H1 (cell line): ENCODE data around the gene TLE3. TPM values are rescaled to one million over a fixed set of nuclear protein-coding genes. Genes with fewer than 3 reads are reported as not detected.

Experiments used
- CTCF ChIA-PET: fragments of 300-600 bp; sonication (Branson Sonifier 250); formaldehyde crosslinking; loops from one replicate; lab custom pipeline; 2021; ENCODE audit not compliant: partially characterized antibody; lab: Charles Lee
- POLR2A ChIA-PET: fragments of 300-600 bp; sonication (Branson Sonifier 250); formaldehyde crosslinking; loops from one replicate; lab custom pipeline; 2021; ENCODE audit warnings: inconsistent platforms; ENCODE audit not compliant: partially characterized antibody; lab: Charles Lee
- DNase-seq, 2 experiments: peaks; one replicate each; pipeline versions ENCODE4 v3.0.0 to v3.0.0-alpha.2; 2010 to 2022; ENCODE audit warnings: low spot score in 2 of 2, low read depth in 1 of 2, mixed read lengths in 1 of 2
- FAIRE-seq: peaks from 2 replicates; lab custom pipeline; 2011; peaks lifted over from hg19 to GRCh38; lab: Jason Lieb, UNC
- H2AFZ ChIP-seq: 2 replicates; pipeline ENCODE4 v1.8.1; 2012; ENCODE audit warnings: low read length, inconsistent platforms
- H2AK5ac ChIP-seq: 2 replicates; pipeline ENCODE4 v1.6.1; 2013; ENCODE audit warnings: low read depth, low read length
- H2BK120ac ChIP-seq: replicated peaks from 2 replicates; pipeline ENCODE3; 2013; ENCODE audit warnings: low read depth, low read length, inconsistent platforms
- H2BK12ac ChIP-seq: 2 replicates; pipeline ENCODE4 v1.6.1; 2013; ENCODE audit warnings: low read depth, low read length
- H2BK15ac ChIP-seq: 2 replicates; pipeline ENCODE4 v1.6.1; 2013; ENCODE audit warnings: low read length
- H2BK20ac ChIP-seq: 2 replicates; pipeline ENCODE4 v1.6.1; 2013; ENCODE audit warnings: low read length
- H2BK5ac ChIP-seq: 2 replicates; pipeline ENCODE4 v1.6.1; 2013; ENCODE audit warnings: low read depth, low read length
- H3K14ac ChIP-seq: 2 replicates; pipeline ENCODE4 v1.6.1; 2013; ENCODE audit warnings: inconsistent platforms; ENCODE audit not compliant: insufficient read length
- H3K18ac ChIP-seq: 2 replicates; pipeline ENCODE4 v1.6.1; 2013; ENCODE audit warnings: low read length; ENCODE audit errors: extremely low read depth
- H3K23ac ChIP-seq: 2 replicates; pipeline ENCODE4 v1.6.1; 2013; ENCODE audit warnings: inconsistent platforms; ENCODE audit not compliant: insufficient read length
- H3K23me2 ChIP-seq: 2 replicates; pipeline ENCODE4 v1.6.1; 2013; ENCODE audit warnings: low read depth, low read length
- H3K27ac ChIP-seq: 2 replicates; pipeline ENCODE4 v1.6.1; 2011; ENCODE audit warnings: low read depth, low read length, inconsistent platforms
- H3K27me3 ChIP-seq, 4 experiments: replicated peaks in 1 of 4; 1 replicate in 1 of 4; 2 replicates in 3 of 4; pipeline versions ENCODE4 v1.6.1 to v1.8.1; 2011 to 2013; ENCODE audit warnings: low read length in 3 of 4, mild to moderate bottlenecking in 3 of 4, inconsistent platforms in 2 of 4, mixed read lengths in 2 of 4, moderate library complexity in 1 of 4; ENCODE audit not compliant: control insufficient read depth in 3 of 4, insufficient read depth in 3 of 4; ENCODE audit errors: extremely low read depth in 1 of 4
- H3K36me3 ChIP-seq, 4 experiments: 2 replicates each; pipeline versions ENCODE4 v1.6.1 to v1.8.1; 2011 to 2013; ENCODE audit warnings: mild to moderate bottlenecking in 4 of 4, low read length in 3 of 4, moderate library complexity in 2 of 4, control low read depth in 1 of 4, inconsistent platforms in 1 of 4; ENCODE audit not compliant: insufficient read depth in 4 of 4, control insufficient read depth in 2 of 4
- H3K4ac ChIP-seq: replicated peaks from 2 replicates; pipeline ENCODE3; 2013; ENCODE audit warnings: low read length, low read depth, mixed read lengths, inconsistent platforms; ENCODE audit not compliant: insufficient read length
- H3K4me1 ChIP-seq, 4 experiments: replicated peaks in 1 of 4; 1 replicate in 1 of 4; 2 replicates in 3 of 4; pipeline versions ENCODE4 v1.6.1 to v1.8.1; 2011 to 2013; ENCODE audit warnings: low read length in 3 of 4, inconsistent platforms in 2 of 4, mixed read lengths in 1 of 4; ENCODE audit not compliant: insufficient read depth in 4 of 4, control insufficient read depth in 3 of 4
- H3K4me2 ChIP-seq, 2 experiments: 2 replicates each; pipeline versions ENCODE4 v1.6.1 to v1.8.1; 2011 to 2013; ENCODE audit warnings: low read depth in 2 of 2, low read length in 2 of 2, control low read depth in 1 of 2, inconsistent platforms in 1 of 2, mild to moderate bottlenecking in 1 of 2; ENCODE audit not compliant: insufficient read depth in 1 of 2
- H3K4me3 ChIP-seq, 4 experiments: fragments of 200-600, 300-600 bp in 1 of 4; sonication (generic), shearing (Covaris generic), sonication (Bioruptor Twin) in 1 of 4; 2 replicates each; pipeline versions ENCODE4 v1.5.1 to v1.8.1; 2011 to 2016; ENCODE audit warnings: low read length in 4 of 4, low read depth in 3 of 4, control low read depth in 2 of 4, inconsistent platforms in 2 of 4, mild to moderate bottlenecking in 2 of 4, mixed read lengths in 1 of 4, moderate library complexity in 1 of 4; ENCODE audit not compliant: insufficient read depth in 2 of 4; ENCODE audit errors: extremely low read depth in 1 of 4
- H3K56ac ChIP-seq: replicated peaks from 2 replicates; pipeline ENCODE3; 2013; ENCODE audit warnings: low read depth, mild to moderate bottlenecking, mixed read lengths, low read length, inconsistent platforms; ENCODE audit not compliant: insufficient read length
- H3K79me1 ChIP-seq: 2 replicates; pipeline ENCODE4 v1.6.1; 2013; ENCODE audit warnings: low read depth, low read length, control low read depth
- H3K79me2 ChIP-seq, 2 experiments: 2 replicates each; pipeline versions ENCODE4 v1.6.1 to v1.8.1; 2012 to 2013; ENCODE audit warnings: low read length in 2 of 2, mild to moderate bottlenecking in 2 of 2, inconsistent platforms in 1 of 2; ENCODE audit not compliant: insufficient read depth in 2 of 2, control insufficient read depth in 1 of 2
- H3K9ac ChIP-seq, 4 experiments: replicated peaks in 1 of 4; 1 replicate in 1 of 4; 2 replicates in 3 of 4; pipeline versions ENCODE4 v1.6.1 to v1.8.1; 2011 to 2013; ENCODE audit warnings: low read depth in 3 of 4, low read length in 3 of 4, control low read depth in 2 of 4, mild to moderate bottlenecking in 2 of 4, moderate library complexity in 2 of 4, inconsistent platforms in 1 of 4; ENCODE audit errors: extremely low read depth in 1 of 4
- H3K9me3 ChIP-seq, 2 experiments: 2 replicates each; pipeline versions ENCODE4 v1.6.1 to v1.8.1; 2012 to 2013; ENCODE audit warnings: mild to moderate bottlenecking in 2 of 2, moderate library complexity in 2 of 2, control low read depth in 1 of 2, inconsistent platforms in 1 of 2, low read depth in 1 of 2, low read length in 1 of 2, mixed read lengths in 1 of 2; ENCODE audit not compliant: insufficient read depth in 2 of 2
- H4K20me1 ChIP-seq, 2 experiments: replicated peaks in 1 of 2; 2 replicates each; pipeline versions ENCODE3 to v1.8.1; 2011 to 2013; ENCODE audit warnings: inconsistent platforms in 2 of 2, low read length in 2 of 2, mild to moderate bottlenecking in 1 of 2; ENCODE audit not compliant: insufficient read depth in 2 of 2, control insufficient read depth in 1 of 2
- H4K5ac ChIP-seq: 2 replicates; pipeline ENCODE4 v1.6.1; 2013; ENCODE audit warnings: low read length, low read depth, mixed read lengths, inconsistent platforms; ENCODE audit not compliant: insufficient read length
- H4K8ac ChIP-seq: 2 replicates; pipeline ENCODE4 v1.8.0; 2013; ENCODE audit warnings: mild to moderate bottlenecking, moderate library complexity, low read length, inconsistent platforms; ENCODE audit not compliant: insufficient read depth; ENCODE audit errors: extremely low read depth
- H4K91ac ChIP-seq: replicated peaks from 2 replicates; pipeline ENCODE3; 2013; ENCODE audit warnings: low read length, mixed read lengths, inconsistent platforms; ENCODE audit not compliant: insufficient read length
- ASH2L ChIP-seq: fragments of 200-600, 300-600 bp; sonication (generic); IDR thresholded peaks from one replicate; pipeline ENCODE4 v1.7.1; 2017; ENCODE audit warnings: low read length
- BACH1 ChIP-seq: IDR thresholded peaks from 2 replicates; pipeline ENCODE4 v1.6.1; 2012; ENCODE audit warnings: low read length, improper control_type of control experiment
- BRCA1 ChIP-seq: IDR thresholded peaks from 2 replicates; pipeline ENCODE4 v1.6.1; 2012; ENCODE audit warnings: low read depth, low read length, improper control_type of control experiment
- EP300 ChIP-seq, 2 experiments: IDR thresholded peaks; 1 replicate in 1 of 2; 2 replicates in 1 of 2; pipeline ENCODE4 v1.6.1; 2011 to 2012; ENCODE audit warnings: low read depth in 2 of 2, low read length in 2 of 2, mild to moderate bottlenecking in 2 of 2, borderline replicate concordance in 1 of 2, inconsistent platforms in 1 of 2, moderate library complexity in 1 of 2
- FOSL1 ChIP-seq: IDR thresholded peaks from 2 replicates; pipeline ENCODE4 v1.6.1; 2011; ENCODE audit warnings: mild to moderate bottlenecking, low read depth, low read length, moderate library complexity; ENCODE audit not compliant: insufficient read depth
- HDAC6 ChIP-seq: IDR thresholded peaks from one replicate; pipeline ENCODE4 v1.7.1; 2012; ENCODE audit warnings: low read depth, mild to moderate bottlenecking, inconsistent platforms, low read length, moderate library complexity
- SP4 ChIP-seq: IDR thresholded peaks from 2 replicates; pipeline ENCODE4 v1.6.1; 2012; ENCODE audit warnings: low read length, inconsistent platforms
- SUZ12 ChIP-seq: fragments of 200-600 bp; sonication (generic); IDR thresholded peaks from 2 replicates; pipeline ENCODE4 v1.6.1; 2012; ENCODE audit warnings: mild to moderate bottlenecking, inconsistent platforms, low read length, moderate library complexity, mixed read lengths
- TAF7 ChIP-seq: optimal IDR thresholded peaks from 2 replicates; pipeline ENCODE3; 2011; ENCODE audit warnings: low read depth, mild to moderate bottlenecking, inconsistent platforms, low read length, moderate library complexity, borderline replicate concordance
- WGBS, 2 experiments: shearing (Covaris generic) in 1 of 2; methylation state at CpG; one replicate each; pipeline versions ENCODE4 v1.1.6 to v1.1.7; 2013 to 2015; ENCODE audit warnings: low lambda C conversion rate in 2 of 2, mixed read lengths in 2 of 2, inconsistent platforms in 1 of 2, low coverage in 1 of 2, missing lambda C conversion rate in 1 of 2; ENCODE audit not compliant: insufficient replicate concordance in 2 of 2, insufficient coverage in 1 of 2, insufficient read length in 1 of 2; ENCODE audit errors: extremely low coverage in 1 of 2, missing lambda C conversion rate in 1 of 2; 5-methylcytosine and 5-hydroxymethylcytosine counted together
- polyA plus RNA-seq, 7 experiments: library from polyadenylated mRNA; depleted of rRNA in 3 of 7; stranded (reverse) in 5 of 7; unstranded in 2 of 7; fragments of >200 nt in 5 of 7; fragments of 200-250 nt in 2 of 7; gene quantifications; 1 replicate in 5 of 7; 2 replicates in 1 of 7; 4 replicates in 1 of 7; pipeline versions ENCODE4 v1.2.1 to v1.2.3, GENCODE V29; 2011 to 2013; ENCODE audit warnings: missing spikeins in 2 of 7, mixed read lengths in 2 of 7
- total RNA-seq: library from RNA; stranded (reverse); fragmentation: NEBNext Ultra II Directional; extraction: Animal tissue kit (Norgen Biotek cat#: 25700); gene quantifications from 2 replicates; pipeline ENCODE4 v1.2.1, GENCODE V29; 2021

TLE3 gene
- total and polyA plus RNA-seq, 2 of the 8 experiments (the other 6 are each of a cell fraction or from before 2014, with no cell fraction given) = 25.1 to 61.2 TPM

GRCh38 chr15:70086636-70087035, 11.1 kb downstream of the TLE3 start:
- H3K23me2 ChIP-seq = no peaks in the 10 kb centered on the region; the same call in 1 of the 2 replicates
- H3K27ac ChIP-seq = no peak overlapping the region
- peaks cover 27 to 36% of the 10 kb centered on the region in 2 experiments for H4K20me1 ChIP-seq
- no peaks in the 10 kb centered on the region; a peak in 1 of 7 replicates for H3K27me3 ChIP-seq
- no peaks in the 10 kb centered on the region for H3K9me3 ChIP-seq
- no peak overlapping the region for H3K4ac ChIP-seq
- H3K36me3 ChIP-seq = peaks cover 0 to 78% (median 10%) of the 10 kb centered on the region in 4 experiments; a peak in 7 of 8 replicates
- H3K79me2 ChIP-seq = peaks cover 20 to 92% of the 10 kb centered on the region in 2 experiments
- DNase-seq (no peak), FAIRE-seq (no peak)
- H3K4me1 ChIP-seq = peaks cover 18 to 61% (median 52%) of the 10 kb centered on the region in 4 experiments
- no peak overlapping the region for H2BK5ac ChIP-seq
- no peak overlapping the region for H4K8ac ChIP-seq
- H3K4me2 ChIP-seq = no peak overlapping the region
- no peak overlapping the region for H3K18ac ChIP-seq
- no peak for TF ChIP-seq SUZ12
- no peak for TF ChIP-seq TAF7
- no peak for TF ChIP-seq BRCA1
- TF ChIP-seq ASH2L = no peak
- TF ChIP-seq HDAC6 = no peak
- no peak for TF ChIP-seq FOSL1
- TF ChIP-seq EP300 (IDR thresholded peaks at IDR 0.05; ENCODE audit: borderline replicate concordance in 1 of 2, low read depth in 2 of 2, low read length in 2 of 2) = no peak
- no peak for TF ChIP-seq SP4
- TF ChIP-seq BACH1 = no peak
- H4K5ac ChIP-seq = no peak overlapping the region
- H3K56ac ChIP-seq = no peak overlapping the region
- no peak overlapping the region for H2BK120ac ChIP-seq
- H3K23ac ChIP-seq = no peak overlapping the region
- 88% methylated on average over 5 of the region's 5 CpGs; no CpG with 5 or more reads in 1 of the 2 experiments for WGBS, 2 experiments
- no peak overlapping the region for H2BK12ac ChIP-seq
- no peak overlapping the region for H4K91ac ChIP-seq
- ChIA-PET POLR2A (interaction anchor here (8.8 kb wide), 1 partner anchor 11 kb away, joined by 136 read pairs; the partner anchor contains the start of gene TLE3), CTCF (interaction anchor here (1.4 kb wide), 1 partner anchor 133 kb away, joined by 5 read pairs; no protein-coding TSS in a partner anchor)
- H2AK5ac ChIP-seq = no peak overlapping the region
- peaks cover 14% of the 10 kb centered on the region; the same call in 1 of the 2 replicates for H3K79me1 ChIP-seq
- no peak overlapping the region for H2BK20ac ChIP-seq
- H3K9ac ChIP-seq = no peak overlapping the region
- H2AFZ ChIP-seq = no peak overlapping the region
- no peak overlapping the region for H3K14ac ChIP-seq
- no peak overlapping the region for H2BK15ac ChIP-seq
- H3K4me3 ChIP-seq = no peak overlapping the region
